GM19035 (cell line): ENCODE measurements around the gene GPR180.
A peak's percentile ranks its signal among the peaks of the same experiment; 100 is the strongest.

Experiments
- ATAC-seq: cut with Tn5 transposase; IDR thresholded peaks from one replicate; pipeline ENCODE4 v1.9.1; 2021; ENCODE audit not compliant: unreplicated experiment

Gene GPR180

DNA sequence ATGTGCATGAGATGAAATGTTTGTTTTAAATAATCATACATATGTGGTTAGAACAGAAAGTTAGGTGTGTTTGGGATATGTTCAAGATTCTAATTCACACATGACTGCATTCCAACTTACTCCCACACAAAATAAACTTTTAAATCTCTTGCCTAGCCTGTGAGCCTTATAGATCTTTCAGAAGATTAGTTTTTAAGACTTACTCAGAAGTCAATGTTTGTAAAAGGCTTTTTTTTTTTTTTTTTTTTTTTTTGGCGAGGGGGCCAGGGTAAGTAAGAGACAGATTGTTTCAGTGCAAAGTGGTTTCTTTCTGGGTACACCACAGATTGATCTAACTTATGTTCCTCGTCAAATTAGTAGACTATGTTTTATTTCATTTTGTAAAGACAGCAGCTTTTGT lies 39.1 kb downstream of the GPR180 start:
- no peak for ATAC-seq

DNA sequence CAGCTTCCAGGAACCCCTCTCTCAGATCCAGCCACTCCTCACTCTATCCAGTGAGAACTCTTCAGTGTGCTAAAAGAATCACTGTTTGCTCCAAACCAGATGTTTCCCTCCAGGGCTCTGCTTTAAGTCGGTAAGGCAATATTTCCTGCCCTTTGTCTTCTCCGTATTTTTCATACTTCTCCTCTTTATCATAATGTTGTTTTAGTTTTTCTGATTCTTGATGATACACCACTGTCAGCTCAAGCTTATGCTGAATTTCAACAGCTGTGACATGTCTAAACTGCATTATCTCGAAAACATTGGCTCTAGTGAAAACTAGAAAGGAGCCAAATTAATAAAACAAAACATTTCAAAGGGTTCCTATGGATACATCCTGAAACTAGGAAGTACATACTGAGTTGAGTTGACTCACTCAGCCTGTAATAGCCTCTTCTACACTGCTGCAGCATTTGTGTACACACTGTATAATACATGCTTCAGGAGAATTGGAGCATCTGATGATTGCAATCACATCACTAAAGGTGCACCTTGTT lies 39.8 kb downstream of the GPR180 start:
- no peak for ATAC-seq

DNA sequence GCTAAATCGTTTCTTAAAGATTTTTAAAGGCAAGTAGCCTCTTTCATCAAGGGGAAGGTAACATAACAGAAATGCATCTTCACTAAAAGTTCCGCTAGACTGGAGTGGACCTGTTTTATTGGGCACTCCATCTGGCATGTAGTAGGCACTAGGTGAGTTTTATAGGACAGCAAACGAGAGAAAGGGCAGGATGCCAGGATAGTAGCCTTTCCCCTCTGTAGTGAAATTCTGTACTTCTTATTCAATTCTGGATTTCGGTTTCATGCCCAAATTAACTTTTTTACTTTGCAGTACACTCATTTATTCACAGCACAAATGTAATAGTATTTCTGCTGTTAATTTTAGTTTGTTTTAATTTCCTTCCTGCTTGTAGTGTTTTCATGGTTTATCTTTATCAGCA lies 45.2 kb downstream of the GPR180 start:
- peak; percentile 79 for ATAC-seq

DNA sequence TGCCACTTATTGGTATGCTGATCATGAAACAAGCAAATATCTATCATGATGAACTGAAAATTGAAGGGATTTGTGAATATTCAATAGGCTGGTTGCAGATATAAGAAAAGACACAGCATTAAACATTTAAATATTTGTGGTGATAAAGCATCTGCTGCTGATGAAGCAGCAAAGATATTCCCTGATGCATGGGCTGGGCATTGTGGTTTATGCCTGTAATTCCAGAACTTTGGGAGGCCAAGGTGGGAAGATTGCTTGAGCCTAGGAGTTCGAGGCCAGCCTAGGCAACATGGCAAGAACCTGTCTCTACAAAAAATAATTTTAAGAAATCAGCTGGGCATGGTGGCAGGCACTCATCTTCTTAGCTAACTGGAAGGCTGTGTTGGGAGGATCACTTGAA lies 54.5 kb downstream of the GPR180 start:
- no peak for ATAC-seq

DNA sequence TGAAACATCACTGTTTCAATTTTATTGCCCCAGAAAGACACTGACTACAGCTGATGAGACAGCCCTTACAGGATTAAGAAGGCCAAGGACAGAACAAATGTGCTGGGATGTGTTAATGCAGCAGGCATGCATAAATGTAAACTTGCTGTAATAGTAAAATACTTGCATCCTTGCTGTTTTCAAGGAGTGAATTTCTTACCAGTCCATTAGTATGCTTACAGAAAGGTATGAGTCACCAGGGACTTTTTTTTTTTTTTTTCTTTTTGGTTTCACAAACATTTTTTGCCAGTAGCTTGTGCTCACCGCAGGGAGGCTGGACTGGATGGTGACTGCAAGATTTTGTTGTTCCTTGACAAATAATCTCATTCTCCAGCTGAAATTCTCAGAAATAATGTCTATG lies 55.1 kb downstream of the GPR180 start:
- ATAC-seq, result peak; percentile 96

DNA sequence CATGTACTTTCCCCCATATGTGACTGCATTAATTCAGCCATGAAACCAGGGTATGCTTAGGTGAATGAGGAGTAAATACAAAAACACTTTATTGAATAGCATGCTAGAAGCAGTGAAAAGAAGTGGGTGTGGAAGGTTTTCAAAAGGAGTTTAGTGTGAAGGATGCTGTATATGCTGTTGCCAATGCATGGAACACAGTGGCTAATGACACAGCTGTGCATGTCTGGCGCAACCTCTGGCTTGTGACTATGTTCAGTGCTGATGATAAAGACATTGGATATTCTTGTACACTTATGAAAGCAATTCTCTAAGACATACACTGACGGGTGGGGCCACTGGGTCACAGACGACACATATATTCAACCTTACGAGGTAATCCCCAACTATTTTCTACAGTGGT lies 55.5 kb downstream of the GPR180 start:
- peak; percentile 30 for ATAC-seq

DNA sequence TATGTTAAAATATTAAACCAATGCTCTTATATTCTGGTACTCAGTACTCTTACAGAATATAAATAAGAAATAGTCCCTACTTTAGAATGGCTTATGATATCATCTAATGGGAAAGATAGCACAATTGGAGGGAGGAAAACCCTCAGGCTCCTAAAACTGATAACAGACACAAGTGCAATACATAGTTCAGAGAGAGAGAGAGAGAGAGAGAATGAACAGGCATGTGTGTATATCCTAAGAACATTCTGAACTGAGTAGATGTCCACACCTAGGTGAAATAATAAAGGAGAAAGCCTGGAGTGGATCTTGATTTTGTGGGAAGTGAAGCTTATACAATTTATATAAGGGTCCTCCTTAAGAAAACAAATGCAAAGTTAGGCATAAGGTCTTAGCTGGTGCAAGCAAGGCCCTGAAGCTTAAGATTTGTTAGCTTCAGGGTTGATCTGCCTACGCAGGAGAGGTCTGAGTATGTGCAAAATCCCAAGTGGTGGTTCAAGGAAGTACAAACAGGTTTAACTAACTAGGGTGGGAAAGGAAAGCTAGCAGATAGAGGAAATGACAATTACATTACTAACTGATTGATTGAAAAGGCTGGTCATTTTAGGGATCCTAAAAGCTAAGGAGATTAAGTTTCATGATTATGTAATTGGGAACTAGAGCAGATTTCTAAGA lies 57.4 kb downstream of the GPR180 start:
- no peak for ATAC-seq

DNA sequence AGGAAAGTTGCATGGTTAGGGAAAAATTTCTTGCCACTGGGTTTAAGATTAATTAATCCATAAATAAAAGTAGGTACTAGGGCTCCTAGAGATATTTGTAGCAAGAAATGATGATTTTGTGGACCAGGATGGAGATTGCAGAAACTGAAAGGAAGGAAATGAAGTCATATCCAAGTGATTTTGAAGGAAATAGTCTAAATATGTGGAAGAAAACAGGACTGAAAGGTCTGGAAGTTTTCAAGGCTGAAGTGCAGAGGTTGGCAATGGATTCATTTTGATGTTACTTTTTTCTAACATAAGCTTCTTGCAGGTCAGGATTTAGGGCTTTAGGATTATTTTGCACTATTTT lies 57.9 kb downstream of the GPR180 start:
- ATAC-seq, result no peak

DNA sequence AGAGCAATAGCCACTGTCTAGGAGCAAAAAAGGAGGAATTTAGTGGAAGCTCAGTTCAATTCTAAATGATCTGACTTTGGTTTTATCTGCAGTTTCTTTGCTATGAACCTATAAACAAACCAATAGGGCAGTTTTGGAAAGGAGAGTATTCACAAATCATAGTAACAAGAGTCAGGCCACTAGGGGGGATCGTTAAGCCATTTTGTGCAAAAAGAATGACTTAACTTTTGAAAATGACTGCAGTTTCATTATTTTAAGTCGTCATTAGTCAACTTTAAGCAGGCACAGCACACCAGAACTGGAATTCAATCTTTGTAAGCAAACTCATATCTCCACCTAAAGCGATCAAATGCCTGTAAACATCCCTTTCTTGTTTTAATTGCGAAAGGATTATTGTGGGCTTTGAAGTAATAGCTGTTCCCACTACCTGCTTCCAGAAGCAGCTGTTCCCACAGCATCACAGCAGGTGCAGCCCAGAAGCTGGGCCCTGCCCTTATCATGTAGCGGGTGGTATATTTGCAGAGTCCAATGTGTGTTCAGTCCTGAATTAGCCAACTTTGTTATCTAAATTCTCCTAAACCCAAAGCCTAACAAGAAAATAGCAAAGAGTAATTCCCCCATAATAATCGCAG lies 59.2 kb downstream of the GPR180 start:
- no peak for ATAC-seq

DNA sequence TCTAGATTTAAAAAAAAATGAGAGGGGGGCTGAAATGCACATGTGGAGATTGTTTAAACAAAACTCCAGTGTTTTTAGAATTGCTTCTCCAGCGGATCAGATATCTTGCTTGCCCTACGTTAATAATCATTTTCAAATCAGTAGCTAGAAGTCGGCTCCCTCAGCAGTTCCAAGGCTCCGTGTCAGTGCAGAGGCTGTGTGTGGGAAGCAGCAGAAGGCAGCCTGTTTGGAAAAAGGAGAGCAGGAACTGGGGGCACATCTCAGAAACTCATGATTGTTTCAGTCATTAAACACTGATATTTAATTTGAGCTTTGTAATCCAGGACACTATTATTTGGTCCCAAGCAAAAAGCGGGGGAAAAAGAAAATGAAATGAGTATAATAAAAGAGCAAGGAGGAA lies 59.7 kb downstream of the GPR180 start:
- ATAC-seq, result no peak

DNA sequence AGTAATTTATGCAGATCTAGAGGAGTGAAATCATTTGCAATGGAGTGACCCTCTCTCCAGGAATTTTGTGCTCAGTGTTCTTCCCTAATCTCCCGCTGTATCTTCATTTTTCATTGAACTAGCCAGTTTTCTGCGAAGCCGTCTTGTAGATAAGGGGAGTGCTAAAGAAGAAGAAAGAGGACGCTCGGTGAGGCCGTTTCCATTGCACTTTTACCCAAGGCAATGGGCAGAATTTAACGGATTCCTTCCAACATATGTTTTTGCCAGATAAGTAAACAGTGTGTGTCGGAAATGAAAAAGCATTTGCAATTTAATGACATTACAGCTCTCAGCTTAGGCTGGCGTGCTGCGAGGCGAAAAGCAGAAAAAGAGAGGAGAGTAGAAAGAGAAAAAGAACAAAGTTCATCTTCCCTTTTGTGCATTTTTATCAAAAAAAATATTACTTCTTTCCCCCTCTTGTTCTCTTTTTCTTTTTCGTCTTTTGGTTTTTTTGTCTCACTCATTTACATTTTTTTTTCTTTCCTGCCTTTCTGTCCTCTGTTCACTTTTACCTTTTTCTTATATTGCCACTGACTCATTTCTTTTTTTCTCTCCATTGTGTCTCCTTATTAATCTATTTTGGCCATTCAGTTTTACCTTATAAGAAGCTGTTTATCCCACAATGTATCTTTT lies 60.8 kb downstream of the GPR180 start:
- ATAC-seq, result no peak

DNA sequence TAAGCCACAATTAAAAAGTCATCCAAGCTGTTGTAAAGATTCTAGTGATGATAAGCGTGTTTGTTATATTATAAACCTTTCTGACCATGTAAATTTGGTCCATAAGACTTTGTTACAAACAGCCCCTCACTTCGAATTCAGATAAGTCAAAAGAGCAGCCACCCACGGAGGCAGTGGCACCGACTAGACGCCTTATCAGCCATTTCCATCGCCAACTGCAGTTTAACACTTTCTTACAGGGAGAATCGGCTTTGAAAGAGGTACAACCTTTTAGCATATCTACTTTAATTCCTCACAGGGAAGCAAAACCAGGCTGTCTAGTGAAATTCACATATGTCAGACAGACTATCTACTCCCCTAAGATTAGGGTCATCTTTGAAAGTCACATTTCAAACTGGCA lies 63.2 kb downstream of the GPR180 start:
- ATAC-seq, result no peak

DNA sequence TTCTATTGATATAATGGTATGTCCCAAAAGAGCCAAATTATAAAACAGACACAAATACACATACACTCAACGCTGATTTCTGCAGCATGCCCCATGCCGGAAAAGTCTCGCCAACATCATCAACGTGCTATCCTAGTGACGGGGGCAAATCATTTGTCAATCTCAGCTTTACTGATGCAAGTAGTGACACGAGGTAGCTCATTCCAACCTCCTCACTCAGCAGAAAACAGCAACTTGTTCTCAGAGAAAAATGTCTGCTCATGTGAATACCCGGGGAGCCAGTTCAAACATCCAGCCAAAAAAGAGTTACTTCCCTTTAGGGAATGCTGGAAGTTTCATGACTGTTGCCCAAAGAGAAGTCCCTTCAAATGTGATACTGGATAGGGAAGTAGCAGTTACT lies 64.4 kb downstream of the GPR180 start:
- ATAC-seq, result no peak

DNA sequence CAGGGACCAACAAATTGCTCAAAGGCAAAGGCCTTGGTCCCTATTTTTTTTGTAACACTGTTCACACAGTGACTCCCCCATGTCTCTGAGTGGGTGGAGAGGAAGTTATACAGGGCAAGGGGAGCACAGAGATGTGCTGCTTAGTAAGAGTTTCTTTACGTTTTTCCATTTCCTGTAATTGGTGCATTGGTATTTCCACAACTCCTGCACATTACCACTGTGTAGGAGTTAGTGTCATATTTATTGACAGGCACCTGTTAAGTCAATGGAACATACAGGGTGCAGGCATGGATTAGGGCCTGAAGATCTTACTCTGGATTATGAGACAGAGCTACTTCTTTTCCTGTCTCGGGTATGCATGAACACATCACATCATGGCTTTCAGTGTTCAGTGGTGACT lies 65.5 kb downstream of the GPR180 start:
- no peak for ATAC-seq

DNA sequence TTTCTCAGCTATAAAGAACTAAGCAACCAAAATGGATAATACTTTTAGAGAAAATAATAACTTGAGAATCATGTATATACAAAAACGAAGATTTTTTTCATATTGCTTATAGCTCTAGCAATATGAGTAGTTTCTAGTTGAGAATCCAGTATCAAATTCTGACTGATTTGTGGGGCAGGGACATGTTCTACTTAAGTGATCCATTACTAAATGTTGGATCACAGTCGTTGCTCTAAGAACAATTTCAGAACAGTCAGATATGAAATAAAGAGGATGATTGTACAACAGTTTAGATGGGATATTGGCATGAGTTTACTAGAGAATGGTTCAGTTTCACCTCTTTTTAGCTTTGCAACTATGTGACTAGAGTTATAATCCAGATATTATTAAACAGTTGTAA lies 70.7 kb downstream of the GPR180 start:
- ATAC-seq, result no peak

DNA sequence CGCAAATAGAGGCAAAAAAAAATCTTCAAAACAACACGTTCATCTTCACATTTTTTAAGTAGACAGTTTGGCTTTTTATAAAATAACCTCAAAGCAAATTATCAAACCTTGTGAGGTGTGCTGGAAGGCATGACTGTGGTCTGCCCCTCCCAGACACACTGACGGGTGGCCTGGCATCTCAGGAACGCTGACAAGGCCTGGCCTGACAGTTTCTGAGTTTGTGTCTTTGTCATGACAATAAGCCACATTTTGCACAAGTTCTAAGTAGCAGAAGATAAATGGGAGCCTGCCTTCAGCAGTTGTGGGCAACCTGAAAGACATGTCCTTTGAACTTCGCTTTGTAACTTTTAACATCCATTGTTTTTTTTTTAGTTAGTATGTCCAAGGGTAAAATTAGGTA lies 72.2 kb downstream of the GPR180 start:
- ATAC-seq, result no peak

DNA sequence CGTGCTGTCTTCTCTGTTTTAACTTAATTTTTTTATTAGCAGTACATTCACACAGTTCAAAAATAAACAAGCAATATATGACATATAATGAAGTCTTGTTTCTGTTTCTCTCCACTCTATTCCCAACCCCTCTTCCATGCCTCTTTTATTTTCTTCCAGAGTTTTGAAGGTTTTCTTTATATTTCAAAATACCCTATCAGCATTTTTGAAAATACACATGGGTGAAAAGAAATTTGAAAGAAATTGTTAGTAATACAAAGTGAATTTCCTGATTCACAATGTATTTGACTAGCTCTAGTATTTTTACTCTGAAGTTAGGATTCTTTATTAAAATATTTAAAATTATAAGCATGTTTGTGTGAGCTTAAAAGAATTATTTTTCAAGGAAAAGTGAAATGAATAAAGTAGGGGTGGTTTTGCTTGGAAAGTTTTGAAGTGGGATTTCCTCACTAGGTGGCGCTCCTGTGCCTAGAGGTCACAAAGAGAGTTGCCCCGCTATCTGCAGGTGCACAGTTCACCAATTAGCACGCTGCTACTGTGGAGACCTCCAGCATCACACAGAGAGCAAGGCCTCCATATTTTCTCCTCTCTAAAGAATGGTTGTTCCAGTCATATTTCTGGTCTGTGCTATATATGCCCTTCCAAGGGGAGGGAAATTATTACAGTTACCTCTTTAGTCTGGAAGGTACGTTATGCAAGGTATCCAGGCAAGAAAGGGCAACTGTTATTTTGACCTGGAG lies 73.1 kb downstream of the GPR180 start:
- peak; percentile 59 for ATAC-seq

DNA sequence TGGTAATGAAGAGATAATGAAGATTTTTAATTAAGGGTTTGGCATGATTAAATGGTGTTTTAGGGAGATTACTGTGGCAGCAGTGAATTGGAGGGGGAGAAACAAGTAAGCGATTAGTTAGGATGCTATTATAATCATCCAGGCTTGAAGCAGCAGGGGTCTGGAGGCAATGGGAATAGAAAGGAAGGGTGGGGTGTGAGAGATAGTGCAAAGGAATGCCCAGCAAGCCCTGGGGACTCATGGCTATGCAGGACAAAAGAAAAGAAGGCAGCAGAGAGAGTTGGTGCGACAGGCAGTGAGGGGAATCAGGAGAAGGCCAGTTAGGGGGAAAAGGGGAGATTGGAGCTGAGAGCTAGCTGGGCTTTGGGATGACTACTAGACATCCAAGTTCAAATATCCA lies 76.1 kb downstream of the GPR180 start:
- no peak for ATAC-seq

DNA sequence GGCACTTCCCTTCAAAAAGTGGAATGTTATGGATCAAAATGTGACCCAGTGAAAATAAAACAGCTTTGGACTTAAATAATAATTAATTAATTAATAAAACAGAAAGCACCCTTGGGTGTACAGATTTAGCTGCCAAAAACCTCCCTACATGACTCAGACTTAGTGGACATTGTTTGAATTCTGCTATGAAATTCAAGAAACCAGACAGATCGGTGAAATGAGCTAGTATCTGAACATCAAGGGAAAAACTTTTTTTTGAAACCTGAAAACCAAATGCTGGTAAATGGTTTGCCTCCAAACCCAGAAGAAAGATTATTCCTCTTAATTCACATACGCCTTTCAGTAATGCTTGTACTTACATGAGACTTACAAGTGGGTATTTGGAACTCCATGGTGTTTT lies 77.2 kb downstream of the GPR180 start:
- no peak for ATAC-seq

DNA sequence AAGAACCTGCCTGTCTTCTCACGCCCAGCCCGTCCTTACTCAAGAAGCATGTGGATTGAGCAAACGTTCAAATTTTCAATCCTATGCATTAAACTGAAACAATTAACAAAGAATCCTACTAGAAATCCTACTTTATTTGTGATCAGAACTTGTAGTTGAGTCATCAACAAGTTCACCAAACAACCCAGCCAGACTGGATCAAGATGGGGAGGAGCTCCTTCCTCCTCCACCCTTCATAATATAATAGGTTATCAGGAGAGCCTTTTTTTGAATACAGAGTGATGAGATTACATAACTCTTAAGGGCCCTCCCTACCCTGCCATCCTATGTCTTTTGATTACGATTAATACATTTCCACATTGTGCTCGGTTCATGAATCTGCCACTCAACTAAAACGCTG lies 78.0 kb downstream of the GPR180 start:
- ATAC-seq, result no peak

DNA sequence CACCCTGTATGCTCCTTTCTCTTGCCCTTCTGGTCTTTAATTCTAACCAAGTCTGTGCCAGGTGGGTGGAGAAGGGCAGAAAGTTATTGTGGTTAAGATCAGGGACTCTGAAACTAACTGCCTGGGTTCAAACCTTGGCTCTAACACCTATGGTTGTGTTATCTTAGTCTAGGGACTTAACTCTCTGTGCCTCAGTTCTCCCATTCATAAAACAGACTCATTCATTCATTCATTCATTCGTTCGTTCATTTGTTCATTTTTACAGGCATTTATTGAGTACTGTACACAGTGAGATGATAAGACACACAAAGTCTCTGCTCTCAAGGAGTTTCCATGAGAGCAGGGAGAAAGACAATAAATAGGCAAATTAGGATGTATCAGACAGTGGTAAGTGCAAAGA lies 80.6 kb downstream of the GPR180 start:
- ATAC-seq, result no peak

DNA sequence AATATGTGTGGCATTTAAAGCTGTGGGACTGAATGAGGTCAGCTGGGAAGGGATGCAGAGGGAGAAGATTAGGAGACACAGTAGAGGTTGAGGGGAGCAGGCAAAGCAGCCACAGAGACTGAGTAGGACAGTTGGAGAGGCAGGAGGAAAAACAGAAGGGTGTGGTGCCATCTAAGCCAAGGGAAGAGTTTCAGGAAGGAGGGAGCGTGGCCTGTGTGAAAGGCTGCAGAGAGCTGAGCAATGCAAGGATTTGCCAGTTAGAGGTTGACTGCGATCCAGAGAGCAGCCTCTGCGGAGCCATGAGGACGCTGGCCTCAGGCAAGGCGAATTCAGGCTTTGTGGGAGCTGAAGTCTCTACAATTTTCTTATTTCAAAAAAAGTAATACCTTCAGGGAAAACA lies 81.8 kb downstream of the GPR180 start:
- ATAC-seq, result no peak
